ENCODE measurements around the gene TTC7B.

DNA sequence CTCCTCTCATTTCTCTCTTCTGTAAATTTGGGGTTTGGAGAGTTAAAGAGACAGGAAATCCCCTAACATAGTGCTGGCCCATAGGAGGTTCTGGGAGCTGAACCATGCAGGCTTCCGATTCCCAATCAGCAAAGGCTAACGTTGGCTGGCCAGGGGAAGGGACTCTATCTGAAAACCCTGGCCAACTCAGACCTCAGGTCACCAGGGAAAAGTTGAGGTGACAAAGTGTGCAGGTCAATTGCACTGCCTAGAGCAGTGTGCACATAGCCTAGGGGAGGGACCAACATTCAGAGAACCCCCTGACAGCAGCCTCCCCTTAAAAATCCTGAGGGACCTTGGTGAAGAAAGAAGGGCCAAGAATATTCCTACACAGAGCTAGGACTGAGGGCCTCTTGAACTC, 38.9 kb downstream of the TTC7B start:
- TF ChIP-seq GTF2F1 (IDR thresholded peaks at IDR 0.05; ENCODE audit: low read depth, low read length) (no peak), ZNF121 (CRISPR knock-in tag; conservative IDR thresholded peaks at IDR 0.05) (no peak)

Data from K562 (cell line).